Upper lobe of left lung (tissue), 6 donors: ENCODE measurements around the gene SYCE3. TPM values are rescaled to one million over a fixed set of nuclear protein-coding genes. Genes with fewer than 3 reads are reported as not detected.

ENCODE experiments used
- ATAC-seq, 2 donors: fragments of 200-7000 bp; cut with Tn5 transposase; one replicate each; pipeline ENCODE4 v1.9.1; 2022; ENCODE audit warnings: mild to moderate bottlenecking in 2 of 2, moderate library complexity in 2 of 2; ENCODE audit not compliant: low FRiP score in 2 of 2
- DNase-seq, 2 donors: peaks; one replicate each; pipeline ENCODE4 v3.0.0-alpha.2; 2019 to 2020
- H3K27ac ChIP-seq, 4 donors: fragments of 200-600 bp; sonication (generic); one replicate each; pipeline ENCODE4 v1.5.1; 2016 to 2019
- H3K27me3 ChIP-seq, 4 donors: fragments of 200-600 bp; sonication (generic); one replicate each; pipeline ENCODE4 v1.5.1; 2017 to 2019
- H3K36me3 ChIP-seq, 4 donors: fragments of 200-600 bp; sonication (generic); one replicate each; pipeline ENCODE4 v1.5.1; 2016 to 2019
- H3K4me1 ChIP-seq, 4 donors: fragments of 200-600 bp; sonication (generic); one replicate each; pipeline ENCODE4 v1.5.1; 2018 to 2019
- H3K4me3 ChIP-seq, 4 donors: fragments of 200-600 bp; sonication (generic); one replicate each; pipeline ENCODE4 v1.5.1; 2017 to 2019; ENCODE audit warnings: mild to moderate bottlenecking in 2 of 4, moderate library complexity in 1 of 4
- H3K9me3 ChIP-seq, 4 donors: fragments of 200-600 bp; sonication (generic); one replicate each; pipeline ENCODE4 v1.5.1; 2018 to 2019
- EP300 ChIP-seq, 4 donors: sonication (generic); formaldehyde crosslinking; IDR thresholded peaks; one replicate each; pipeline ENCODE4 v1.5.1; 2017; ENCODE audit warnings: antibody characterized with exemption in 4 of 4, control low read depth in 2 of 4
- POLR2A ChIP-seq, 4 donors: fragments of 450-650 bp; IDR thresholded peaks; one replicate each; pipeline ENCODE4 v1.5.1; 2016 to 2017; ENCODE audit warnings: antibody characterized with exemption in 4 of 4, mild to moderate bottlenecking in 2 of 4
- POLR2AphosphoS5 ChIP-seq, 2 donors: sonication (generic); formaldehyde crosslinking; IDR thresholded peaks; one replicate each; pipeline ENCODE4 v1.5.1; 2017; ENCODE audit warnings: antibody characterized with exemption in 2 of 2
- WGBS, 2 donors: methylation state at CpG; one replicate each; pipeline ENCODE4 v1.1.5; 2017 to 2018; 5-methylcytosine and 5-hydroxymethylcytosine counted together
- total RNA-seq, 6 donors: library from RNA; depleted of rRNA in 4 of 6; stranded (reverse); fragments of >200 nt in 4 of 6; gene quantifications; one replicate each; pipeline versions ENCODE4 v1.1.0 to v1.2.1, GENCODE V29; 2016 to 2021
- TF ChIP-seq, protein P1 (sequence below), 6 experiments: fragments of 450-650 bp in 4 of 6; fragments of 200-600 bp in 2 of 6; sonication (generic) in 2 of 6; IDR thresholded peaks; one replicate each; pipeline ENCODE4 v1.5.1; 2016 to 2019; ENCODE audit warnings: antibody characterized with exemption in 6 of 6
- donor health status: DM: no; HTN: no; CAD: no; lungs with moderate emphysema.
- donor health status: DM: no; HTN: yes; CAD: no; lungs with severe emphysema.

Gene SYCE3
- total RNA-seq, 6 donors from 2014 or later: 3.4 TPM; not detected in 5

- H3K4me1 ChIP-seq: peaks cover 19 to 39% (median 28%) of the 10 kb centered on the region in 4 donors
- 94 to 96% methylated on average over 4 of the region's 4 CpGs for WGBS, 2 donors
- no peaks in the 10 kb centered on the region for H3K27me3 ChIP-seq
- H3K27ac ChIP-seq: no peak overlapping the region
- H3K36me3 ChIP-seq: peaks cover 0 to 15% (median 10%) of the 10 kb centered on the region in 4 donors
- no peaks in the 10 kb centered on the region for H3K9me3 ChIP-seq
- TF ChIP-seq, protein P1, sequence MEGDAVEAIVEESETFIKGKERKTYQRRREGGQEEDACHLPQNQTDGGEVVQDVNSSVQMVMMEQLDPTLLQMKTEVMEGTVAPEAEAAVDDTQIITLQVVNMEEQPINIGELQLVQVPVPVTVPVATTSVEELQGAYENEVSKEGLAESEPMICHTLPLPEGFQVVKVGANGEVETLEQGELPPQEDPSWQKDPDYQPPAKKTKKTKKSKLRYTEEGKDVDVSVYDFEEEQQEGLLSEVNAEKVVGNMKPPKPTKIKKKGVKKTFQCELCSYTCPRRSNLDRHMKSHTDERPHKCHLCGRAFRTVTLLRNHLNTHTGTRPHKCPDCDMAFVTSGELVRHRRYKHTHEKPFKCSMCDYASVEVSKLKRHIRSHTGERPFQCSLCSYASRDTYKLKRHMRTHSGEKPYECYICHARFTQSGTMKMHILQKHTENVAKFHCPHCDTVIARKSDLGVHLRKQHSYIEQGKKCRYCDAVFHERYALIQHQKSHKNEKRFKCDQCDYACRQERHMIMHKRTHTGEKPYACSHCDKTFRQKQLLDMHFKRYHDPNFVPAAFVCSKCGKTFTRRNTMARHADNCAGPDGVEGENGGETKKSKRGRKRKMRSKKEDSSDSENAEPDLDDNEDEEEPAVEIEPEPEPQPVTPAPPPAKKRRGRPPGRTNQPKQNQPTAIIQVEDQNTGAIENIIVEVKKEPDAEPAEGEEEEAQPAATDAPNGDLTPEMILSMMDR (IDR thresholded peaks at IDR 0.05): no peak
- TF ChIP-seq POLR2A (IDR thresholded peaks at IDR 0.05): no peak
- TF ChIP-seq EP300 (IDR thresholded peaks at IDR 0.05): no peak
- TF ChIP-seq POLR2AphosphoS5 (IDR thresholded peaks at IDR 0.05): no peak
- DNase-seq (no peak), ATAC-seq (no peak)
- no peak overlapping the region for H3K4me3 ChIP-seq
Measured at GRCh38 chr22:50579752-50580151, 17.0 kb upstream of the SYCE3 start.

DNA sequence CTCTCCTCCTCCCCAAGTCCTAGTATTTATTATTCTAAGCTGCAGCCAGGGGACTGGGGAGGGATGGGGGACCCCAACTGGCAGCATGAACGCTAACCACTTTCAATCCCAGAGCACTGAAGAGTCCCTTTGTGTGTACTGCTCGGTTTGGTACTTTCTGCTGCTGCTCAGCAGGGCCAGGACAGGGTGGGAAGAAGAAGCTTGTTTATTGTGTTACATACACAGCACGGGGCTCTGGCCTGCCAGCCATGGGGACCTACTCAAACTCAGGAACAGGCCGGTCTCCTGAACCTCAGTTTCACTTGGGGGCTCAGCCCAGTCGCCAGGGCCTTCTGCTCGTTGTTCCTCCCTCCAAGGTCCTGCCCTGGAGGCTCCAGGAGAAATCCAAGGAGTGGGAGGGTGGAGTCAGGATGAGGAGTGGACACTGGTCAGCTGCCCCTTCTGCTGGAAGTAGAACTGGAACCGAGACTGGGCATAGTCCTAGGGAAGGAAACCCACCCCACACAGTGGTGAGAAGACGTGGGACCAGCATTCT lies 16.1 kb upstream of the SYCE3 start:
- no peak overlapping the region for H3K4me3 ChIP-seq
- H3K4me1 ChIP-seq: peaks cover 19 to 38% (median 26%) of the 10 kb centered on the region in 4 donors
- 79 to 81% methylated on average over 7 to 8 of the region's 8 CpGs for WGBS, 2 donors
- H3K36me3 ChIP-seq: peaks cover 0 to 15% (median 10%) of the 10 kb centered on the region in 4 donors
- no peaks in the 10 kb centered on the region for H3K27me3 ChIP-seq
- no peak for TF ChIP-seq POLR2AphosphoS5 (IDR thresholded peaks at IDR 0.05)
- no peak for TF ChIP-seq POLR2A (IDR thresholded peaks at IDR 0.05)
- no peak for TF ChIP-seq EP300 (IDR thresholded peaks at IDR 0.05)
- TF ChIP-seq, protein P1 (IDR thresholded peaks at IDR 0.05): no peak
- ATAC-seq: no peak
- H3K27ac ChIP-seq: no peak overlapping the region
- DNase-seq: no peak
- no peaks in the 10 kb centered on the region for H3K9me3 ChIP-seq

GRCh38 chr22:50577987-50578775 lies 15.5 kb upstream of the SYCE3 start, which contains the start of gene CPT1B:
CPT1B (minus strand) TSS chr22:50578427; CDS start chr22:50577915, 512 bp downstream.
- H3K4me1 ChIP-seq: peaks cover 17 to 31% (median 20%) of the 10 kb centered on the region in 4 donors
- H3K36me3 ChIP-seq: peaks cover 0 to 15% (median 10%) of the 10 kb centered on the region in 4 donors
- H3K27me3 ChIP-seq: no peaks in the 10 kb centered on the region
- TF ChIP-seq POLR2A (IDR thresholded peaks at IDR 0.05) (peak in 1 of 4 donors; percentile 19), EP300 (IDR thresholded peaks at IDR 0.05) (no peak)
- no peaks in the 10 kb centered on the region for H3K9me3 ChIP-seq
- WGBS, 2 donors: 31 to 56% methylated on average over 7 to 33 of the region's 63 CpGs
- H3K27ac ChIP-seq: no peak within 1 kb of the TSS
- DNase-seq: peak in 1 of 2 donors; percentile 80
- no peak for ATAC-seq
- H3K4me3 ChIP-seq: no peak within 1 kb of the TSS

GRCh38 chr22:50577697-50577986 lies 14.9 kb upstream of the SYCE3 start:
- Histone ChIP-seq H3K9me3 (no peaks in the 10 kb centered on the region), H3K4me1 (peaks cover 17 to 31% (median 20%) of the 10 kb centered on the region in 4 donors), H3K27me3 (no peaks in the 10 kb centered on the region), H3K36me3 (peaks cover 0 to 15% (median 10%) of the 10 kb centered on the region in 4 donors), H3K27ac (no peak overlapping the region), H3K4me3 (no peak overlapping the region)
- WGBS, 2 donors: 55 to 100% methylated on average over 3 to 10 of the region's 23 CpGs
- ATAC-seq (no peak), DNase-seq (no peak)
- TF ChIP-seq, protein P1 (IDR thresholded peaks at IDR 0.05): no peak
- TF ChIP-seq POLR2A (IDR thresholded peaks at IDR 0.05) (no peak), EP300 (IDR thresholded peaks at IDR 0.05) (no peak), POLR2AphosphoS5 (IDR thresholded peaks at IDR 0.05) (no peak)

DNA sequence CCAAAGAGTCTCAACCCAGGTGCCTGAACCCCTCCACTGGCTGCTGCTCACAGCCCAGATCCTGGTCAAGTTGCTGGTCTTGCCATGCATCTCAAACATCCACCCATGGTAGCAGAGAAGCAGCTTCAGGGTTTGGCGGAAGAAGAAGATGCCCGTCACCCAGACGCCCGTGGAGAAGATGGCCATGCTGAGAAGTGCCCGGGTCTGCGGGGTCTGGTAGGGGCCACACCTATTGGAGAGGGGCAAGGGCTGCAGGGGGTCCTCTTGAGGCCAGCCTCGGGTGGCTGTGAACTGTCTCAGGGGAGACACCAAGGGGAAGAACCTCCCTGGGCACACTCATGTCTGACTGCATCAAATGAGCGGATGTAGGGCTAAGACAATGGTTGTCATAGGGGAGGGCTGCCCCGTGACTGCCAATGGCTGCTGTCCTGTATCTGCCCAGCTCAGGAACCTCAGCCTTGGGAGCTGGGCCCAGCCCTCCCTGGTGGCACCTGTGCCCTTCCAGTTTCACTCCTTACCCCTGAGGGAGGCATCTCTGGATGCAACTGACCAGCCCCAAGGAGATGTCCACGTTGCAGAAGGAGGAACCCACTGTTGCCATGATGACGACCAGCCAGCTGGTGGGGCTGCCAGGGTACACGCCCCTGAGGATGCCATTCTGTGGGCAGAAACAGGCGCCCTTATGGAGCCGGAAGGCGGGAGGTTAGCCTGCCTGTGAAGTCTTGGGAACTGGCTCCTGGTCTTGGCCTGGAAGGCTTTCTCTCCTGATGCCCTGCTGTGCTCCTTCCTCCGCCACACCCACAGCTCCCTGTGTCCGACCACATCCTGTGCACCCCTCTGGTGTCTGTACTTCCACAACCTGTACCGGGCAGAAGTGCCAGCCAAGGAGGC lies 14.3 kb upstream of the SYCE3 start:
- peaks cover 0 to 16% (median 10%) of the 10 kb centered on the region in 4 donors for H3K36me3 ChIP-seq
- ATAC-seq (no peak), DNase-seq (no peak)
- no peaks in the 10 kb centered on the region for H3K27me3 ChIP-seq
- no peak overlapping the region for H3K4me3 ChIP-seq
- 80 to 90% methylated on average over 11 to 18 of the region's 18 CpGs for WGBS, 2 donors
- no peak overlapping the region for H3K27ac ChIP-seq
- no peak for TF ChIP-seq EP300 (IDR thresholded peaks at IDR 0.05)
- TF ChIP-seq, protein P1 (IDR thresholded peaks at IDR 0.05): no peak
- H3K4me1 ChIP-seq: peaks cover 16 to 29% (median 20%) of the 10 kb centered on the region in 4 donors
- H3K9me3 ChIP-seq: no peaks in the 10 kb centered on the region
